Activated CD4-positive, alpha-beta T cell treated with anti-CD3 and anti-CD28 coated beads, Interleukin-2, amount 10 ng/mL, durations not matched to agents 7 days and 5 days (primary cell): ENCODE measurements around the gene DDAH1. TPM values are rescaled to one million over a fixed set of nuclear protein-coding genes. Genes with fewer than 3 reads are reported as not detected.

Experiments
- CTCF ChIA-PET: fragments of 350-600 bp; sonication (Branson Sonifier 250); formaldehyde crosslinking; loops from one replicate; lab custom pipeline; 2021; ENCODE audit warnings: antibody characterized with exemption; lab: Charles Lee
- POLR2A ChIA-PET: fragments of 350-600 bp; sonication (Branson Sonifier 250); formaldehyde crosslinking; loops from one replicate; lab custom pipeline; 2021; ENCODE audit warnings: antibody characterized with exemption; lab: Charles Lee
- DNase-seq: peaks from one replicate; pipeline ENCODE4 v3.0.0-alpha.2; 2020
- H3K27ac Mint-ChIP-seq: one replicate; pipeline ENCODE4 v1.8.0; 2021; ENCODE audit warnings: mild to moderate bottlenecking, moderate library complexity, mixed read lengths
- H3K27me3 Mint-ChIP-seq: one replicate; pipeline ENCODE4 v1.8.0; 2021; ENCODE audit warnings: mixed read lengths
- H3K36me3 Mint-ChIP-seq: one replicate; pipeline ENCODE4 v1.8.0; 2021; ENCODE audit warnings: low read depth, mixed read lengths
- H3K4me1 Mint-ChIP-seq: one replicate; pipeline ENCODE4 v1.8.0; 2021; ENCODE audit warnings: mixed read lengths
- H3K4me3 Mint-ChIP-seq: one replicate; pipeline ENCODE4 v1.8.0; 2021; ENCODE audit warnings: mild to moderate bottlenecking, moderate library complexity, mixed read lengths
- H3K9me3 Mint-ChIP-seq: one replicate; pipeline ENCODE4 v1.8.0; 2021; ENCODE audit warnings: mixed read lengths
- total RNA-seq, 2 experiments: library from RNA; stranded (reverse); gene quantifications; one replicate each; pipeline ENCODE4 v1.2.3, GENCODE V29; 2021

Gene DDAH1
- total RNA-seq, 2 experiments from 2014 or later, result not detected

- CTCF ChIA-PET, result no interaction called here
- POLR2A ChIA-PET, result no interaction called here
- Mint-ChIP-seq H3K9me3 (peaks cover 15% of the 10 kb centered on the region), H3K36me3 (peaks cover 4% of the 10 kb centered on the region), H3K4me3 (no peak overlapping the region), H3K4me1 (peaks cover 13% of the 10 kb centered on the region), H3K27ac (no peak overlapping the region), H3K27me3 (peaks cover 41% of the 10 kb centered on the region)
- no peak for DNase-seq
Observed at GRCh38 chr1:85333186-85333585, 131.8 kb downstream of the DDAH1 start.

- H3K4me1 Mint-ChIP-seq, result peaks cover 13% of the 10 kb centered on the region
- H3K27ac Mint-ChIP-seq, result no peak overlapping the region
- peaks cover 15% of the 10 kb centered on the region for H3K9me3 Mint-ChIP-seq
- no peak overlapping the region for H3K4me3 Mint-ChIP-seq
- peaks cover 4% of the 10 kb centered on the region for H3K36me3 Mint-ChIP-seq
- CTCF ChIA-PET, result no interaction called here
- POLR2A ChIA-PET, result no interaction called here
- H3K27me3 Mint-ChIP-seq, result peaks cover 39% of the 10 kb centered on the region
- no peak for DNase-seq
Observed at GRCh38 chr1:85332575-85332974, 132.4 kb downstream of the DDAH1 start.

GRCh38 chr1:85330711-85331290, 134.2 kb downstream of the DDAH1 start:
- POLR2A ChIA-PET, result no interaction called here
- Mint-ChIP-seq H3K36me3 (peaks cover 4% of the 10 kb centered on the region), H3K4me3 (no peak overlapping the region), H3K27ac (no peak overlapping the region), H3K9me3 (peaks cover 15% of the 10 kb centered on the region), H3K27me3 (peaks cover 43% of the 10 kb centered on the region), H3K4me1 (peaks cover 13% of the 10 kb centered on the region)
- DNase-seq, result no peak
- CTCF ChIA-PET, result no interaction called here

GRCh38 chr1:85330214-85330631, 134.7 kb downstream of the DDAH1 start:
- no peak overlapping the region for H3K4me3 Mint-ChIP-seq
- peaks cover 13% of the 10 kb centered on the region for H3K4me1 Mint-ChIP-seq
- POLR2A ChIA-PET, result no interaction called here
- H3K27me3 Mint-ChIP-seq, result peaks cover 49% of the 10 kb centered on the region
- H3K9me3 Mint-ChIP-seq, result peaks cover 15% of the 10 kb centered on the region
- no peak for DNase-seq
- peaks cover 4% of the 10 kb centered on the region for H3K36me3 Mint-ChIP-seq
- CTCF ChIA-PET, result no interaction called here
- no peak overlapping the region for H3K27ac Mint-ChIP-seq

DNA sequence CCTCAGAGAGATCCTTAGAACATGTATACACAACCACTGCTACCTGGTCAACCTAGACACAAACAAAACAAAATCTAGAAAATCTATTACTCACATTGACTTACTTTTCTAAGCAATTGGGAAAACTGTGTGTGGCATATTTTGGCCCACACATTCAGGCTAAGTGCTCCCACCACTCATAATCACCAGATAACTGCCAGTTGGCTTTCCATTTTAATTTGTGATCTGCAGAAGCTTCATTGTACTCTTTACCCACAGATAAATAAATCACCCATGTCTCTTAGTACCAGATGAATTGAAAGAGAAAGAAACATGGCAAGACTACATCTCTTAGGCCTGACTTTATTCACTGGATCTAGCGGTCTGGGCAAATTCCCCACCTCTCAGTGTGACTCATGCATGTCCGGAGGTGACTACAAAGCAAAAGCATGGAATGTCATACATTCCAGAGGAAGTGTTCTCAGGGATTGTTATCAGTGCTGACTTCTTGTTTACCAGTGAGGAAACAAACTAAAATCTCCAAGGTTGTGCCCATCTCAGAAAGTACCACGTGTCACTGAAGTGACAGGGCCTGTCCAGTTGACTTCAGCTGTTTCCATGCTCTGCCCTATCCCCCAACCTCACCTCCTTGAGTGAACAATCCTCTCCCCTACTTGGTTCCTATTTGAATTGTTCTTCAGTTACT, 136.1 kb downstream of the DDAH1 start:
- POLR2A ChIA-PET, result no interaction called here
- H3K27me3 Mint-ChIP-seq, result peaks cover 48% of the 10 kb centered on the region

DNA sequence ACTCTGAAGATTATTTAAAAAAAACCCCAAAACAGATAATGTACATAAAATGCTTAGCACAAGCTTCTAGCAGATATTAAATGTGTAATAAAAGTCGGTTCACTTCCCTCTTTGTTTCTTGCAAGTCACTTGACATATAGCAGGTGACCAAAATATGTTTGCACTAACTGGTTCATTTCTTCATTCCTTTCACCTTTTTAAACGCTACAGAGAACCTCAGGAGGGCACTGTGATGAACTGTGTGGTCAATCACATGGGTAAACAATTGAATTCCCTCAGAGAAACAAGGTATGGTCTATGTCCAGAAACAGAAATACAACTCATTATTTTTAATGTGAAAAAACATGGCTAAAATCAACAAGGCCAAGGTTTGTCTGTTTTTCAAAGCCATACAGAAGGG, 137.2 kb downstream of the DDAH1 start:
- CTCF ChIA-PET, result no interaction called here
- Mint-ChIP-seq H3K36me3 (no peaks in the 10 kb centered on the region), H3K4me3 (no peak overlapping the region), H3K4me1 (no peaks in the 10 kb centered on the region), H3K9me3 (no peaks in the 10 kb centered on the region), H3K27ac (no peak overlapping the region), H3K27me3 (peaks cover 46% of the 10 kb centered on the region)
- DNase-seq, result no peak
- POLR2A ChIA-PET, result no interaction called here

More for the DNA sequence above, 136.1 kb downstream of the DDAH1 start:
- H3K9me3 Mint-ChIP-seq, result peaks cover 9% of the 10 kb centered on the region
- no peak for DNase-seq
- peaks cover 1% of the 10 kb centered on the region for H3K4me1 Mint-ChIP-seq
- H3K36me3 Mint-ChIP-seq, result peaks cover 1% of the 10 kb centered on the region
- CTCF ChIA-PET, result interaction anchor here (0.8 kb wide), 1 partner anchor 20 kb away, joined by 3 read pairs; no protein-coding TSS in a partner anchor
- no peak overlapping the region for H3K27ac Mint-ChIP-seq
- no peak overlapping the region for H3K4me3 Mint-ChIP-seq

DNA sequence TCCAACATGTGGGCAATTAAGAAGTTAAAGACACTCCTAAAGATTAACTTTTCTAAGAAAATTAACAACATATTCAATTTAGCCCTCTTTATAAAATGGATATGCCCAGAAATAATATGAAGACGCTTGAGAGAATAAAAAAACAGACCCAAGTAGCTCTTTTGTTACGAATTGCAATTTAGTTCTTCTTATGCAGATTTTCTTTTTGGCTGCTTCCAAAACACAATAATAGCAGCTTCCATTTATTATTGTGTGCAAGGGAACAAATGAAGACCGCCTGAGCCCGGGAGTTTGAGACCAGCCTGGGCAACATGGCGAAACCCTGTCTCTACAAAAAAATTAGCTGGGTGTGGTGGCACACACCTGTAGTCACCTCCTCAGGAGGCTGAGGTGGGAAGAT, 138.1 kb downstream of the DDAH1 start:
- H3K27me3 Mint-ChIP-seq, result peaks cover 46% of the 10 kb centered on the region
- no peaks in the 10 kb centered on the region for H3K36me3 Mint-ChIP-seq
- no peak overlapping the region for H3K4me3 Mint-ChIP-seq
- H3K4me1 Mint-ChIP-seq, result no peaks in the 10 kb centered on the region
- no peak for DNase-seq
- H3K9me3 Mint-ChIP-seq, result no peaks in the 10 kb centered on the region
- ChIA-PET POLR2A (no interaction called here), CTCF (no interaction called here)
- H3K27ac Mint-ChIP-seq, result no peak overlapping the region

DNA sequence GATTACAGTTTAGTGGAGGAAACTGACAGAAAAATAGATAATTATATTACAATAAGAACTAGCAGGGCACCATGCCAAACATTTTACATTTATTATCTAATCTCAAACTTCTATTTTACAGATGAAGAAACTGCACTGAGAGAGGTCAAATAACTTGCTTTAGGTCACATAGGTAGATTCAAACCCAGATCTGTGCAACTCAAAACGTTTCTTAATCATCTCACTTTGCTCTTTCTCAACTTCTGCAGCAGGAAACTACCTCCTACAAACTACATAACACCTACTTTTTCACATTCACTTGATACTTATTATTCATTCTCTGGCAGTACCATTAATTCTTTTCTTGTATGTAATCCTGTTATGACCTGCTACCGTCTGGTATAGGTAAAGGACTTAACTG, 138.6 kb downstream of the DDAH1 start:
- no peaks in the 10 kb centered on the region for H3K9me3 Mint-ChIP-seq
- H3K4me1 Mint-ChIP-seq, result peaks cover 2% of the 10 kb centered on the region
- peaks cover 44% of the 10 kb centered on the region for H3K27me3 Mint-ChIP-seq
- no peaks in the 10 kb centered on the region for H3K36me3 Mint-ChIP-seq
- POLR2A ChIA-PET, result no interaction called here
- CTCF ChIA-PET, result no interaction called here
- no peak overlapping the region for H3K27ac Mint-ChIP-seq
- no peak for DNase-seq
- H3K4me3 Mint-ChIP-seq, result no peak overlapping the region

GRCh38 chr1:85325920-85326319, 139.0 kb downstream of the DDAH1 start:
- ChIA-PET POLR2A (no interaction called here), CTCF (no interaction called here)
- no peak for DNase-seq
- H3K4me3 Mint-ChIP-seq, result no peak overlapping the region
- no peak overlapping the region for H3K27ac Mint-ChIP-seq
- no peaks in the 10 kb centered on the region for H3K36me3 Mint-ChIP-seq
- peaks cover 47% of the 10 kb centered on the region for H3K27me3 Mint-ChIP-seq
- no peaks in the 10 kb centered on the region for H3K9me3 Mint-ChIP-seq
- peaks cover 4% of the 10 kb centered on the region for H3K4me1 Mint-ChIP-seq

DNA sequence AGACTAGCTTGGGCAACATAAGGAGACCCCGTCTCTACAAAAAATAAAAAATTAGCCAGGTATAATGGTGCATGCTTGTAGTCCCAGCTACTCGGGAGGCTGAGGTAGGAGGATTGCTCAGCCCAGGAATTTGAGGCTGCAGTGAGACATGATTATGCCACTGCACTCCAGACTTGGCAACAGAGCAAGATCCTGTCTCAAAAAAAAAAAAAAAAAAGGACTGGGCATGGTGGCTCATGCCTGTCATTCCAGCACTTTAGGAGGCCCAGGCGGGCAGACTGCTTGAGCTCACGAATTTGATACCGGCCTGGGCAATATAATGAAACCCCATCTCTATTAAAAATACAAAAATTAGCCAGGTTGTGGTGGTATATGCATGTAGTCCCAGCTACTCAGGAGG, 141.2 kb downstream of the DDAH1 start:
- POLR2A ChIA-PET, result no interaction called here
- no peak for DNase-seq
- H3K36me3 Mint-ChIP-seq, result no peaks in the 10 kb centered on the region
- H3K27ac Mint-ChIP-seq, result no peak overlapping the region
- no peak overlapping the region for H3K4me3 Mint-ChIP-seq
- H3K9me3 Mint-ChIP-seq, result no peaks in the 10 kb centered on the region
- H3K27me3 Mint-ChIP-seq, result peaks cover 53% of the 10 kb centered on the region
- CTCF ChIA-PET, result no interaction called here
- peaks cover 6% of the 10 kb centered on the region for H3K4me1 Mint-ChIP-seq

DNA sequence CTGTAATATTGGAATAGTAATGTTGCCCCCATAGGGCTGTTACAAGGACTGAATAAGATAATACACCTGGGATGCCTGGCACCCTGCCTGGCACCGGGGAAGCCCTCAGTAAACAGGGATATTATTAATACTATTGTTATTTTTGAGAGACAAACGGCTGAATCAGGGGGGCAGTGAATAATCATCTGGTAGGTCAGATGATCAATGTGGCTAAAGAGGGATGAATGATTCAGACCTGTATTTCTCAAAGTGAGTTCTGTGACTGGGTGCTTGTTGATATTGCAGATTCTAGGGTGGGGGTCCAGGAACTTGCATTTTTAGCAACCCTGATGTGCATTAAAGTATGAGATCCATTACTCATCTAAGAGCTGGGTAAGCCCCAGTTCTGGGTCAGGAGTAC, 142.3 kb downstream of the DDAH1 start:
- POLR2A ChIA-PET, result no interaction called here
- H3K9me3 Mint-ChIP-seq, result no peaks in the 10 kb centered on the region
- H3K4me3 Mint-ChIP-seq, result no peak overlapping the region
- H3K36me3 Mint-ChIP-seq, result no peaks in the 10 kb centered on the region
- peaks cover 60% of the 10 kb centered on the region for H3K27me3 Mint-ChIP-seq
- peaks cover 6% of the 10 kb centered on the region for H3K4me1 Mint-ChIP-seq
- CTCF ChIA-PET, result no interaction called here
- DNase-seq, result no peak
- no peak overlapping the region for H3K27ac Mint-ChIP-seq

DNA sequence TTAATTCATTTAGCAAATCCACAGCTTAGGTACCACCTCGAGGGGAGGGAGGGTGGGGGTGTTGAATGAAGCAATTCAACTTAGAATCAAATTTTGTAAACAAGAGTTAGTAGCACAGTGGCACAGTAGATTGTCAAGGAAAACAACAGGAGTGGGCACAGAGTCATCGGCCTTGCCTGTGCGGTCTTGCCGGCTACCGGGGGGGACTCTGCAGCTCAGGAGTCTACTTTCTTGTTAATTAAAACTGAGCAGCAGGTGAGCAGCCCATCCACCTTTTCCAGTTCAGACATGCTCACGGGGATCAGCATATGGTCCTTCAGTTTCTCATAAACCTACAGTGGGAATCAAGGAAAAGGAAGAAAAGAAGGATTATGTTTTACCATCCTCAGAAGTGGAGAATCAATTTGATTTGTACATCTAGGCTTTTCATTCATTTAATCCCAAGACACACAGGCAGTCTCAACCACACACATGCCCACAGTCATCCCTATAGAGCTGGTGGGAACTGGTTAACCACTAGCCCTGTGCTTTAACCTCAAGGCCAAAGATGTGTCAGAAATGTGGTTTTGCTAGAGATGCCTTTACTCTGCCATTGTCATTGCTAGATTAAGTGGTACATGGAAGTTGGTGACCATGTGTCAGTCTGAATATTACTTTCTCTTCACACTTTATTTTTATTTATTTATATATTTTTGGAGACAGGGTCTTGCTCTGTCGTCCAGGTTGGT, 143.6 kb downstream of the DDAH1 start:
- Mint-ChIP-seq H3K36me3 (no peaks in the 10 kb centered on the region), H3K9me3 (no peaks in the 10 kb centered on the region), H3K27me3 (peaks cover 61% of the 10 kb centered on the region), H3K4me1 (peaks cover 6% of the 10 kb centered on the region), H3K4me3 (no peak overlapping the region), H3K27ac (no peak overlapping the region)
- CTCF ChIA-PET, result no interaction called here
- DNase-seq, result peak; percentile 19
- POLR2A ChIA-PET, result no interaction called here

DNA sequence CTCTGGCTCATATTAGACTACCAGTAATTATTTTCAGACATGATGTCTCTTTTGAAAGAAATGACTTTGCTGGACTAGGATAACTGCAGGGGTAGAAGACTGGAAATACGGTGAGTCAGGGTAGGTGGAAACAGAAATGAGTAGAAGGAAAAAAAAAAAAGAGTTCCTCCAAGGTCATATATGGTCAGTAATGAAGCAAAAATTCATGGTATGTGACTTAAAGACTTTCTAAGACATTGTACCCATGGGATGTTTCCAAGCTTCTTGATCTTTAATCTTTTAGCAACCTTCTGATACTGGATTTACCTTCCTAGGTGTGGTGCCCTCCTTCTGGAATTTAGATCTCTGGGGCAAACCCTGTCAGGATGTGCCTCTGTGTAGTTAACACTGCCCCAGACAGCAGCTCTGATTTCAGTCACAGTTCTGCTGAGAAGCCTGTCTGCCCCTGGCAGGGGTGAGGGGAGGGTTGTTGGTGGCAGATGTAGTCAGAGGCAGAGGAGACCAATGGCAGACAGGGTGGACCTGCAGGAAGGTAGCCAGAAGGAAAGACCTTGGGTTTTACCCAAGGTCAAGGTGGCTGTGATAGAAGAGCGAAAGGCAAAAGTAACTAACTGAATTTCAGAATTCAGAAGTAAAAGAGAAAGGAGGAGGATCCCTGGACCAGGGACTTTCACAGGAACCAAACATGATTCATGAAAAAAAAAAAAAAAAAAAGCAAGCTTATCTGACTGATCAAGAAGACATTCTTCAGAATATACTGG, 144.4 kb downstream of the DDAH1 start:
- peaks cover 59% of the 10 kb centered on the region for H3K27me3 Mint-ChIP-seq
- no peak overlapping the region for H3K4me3 Mint-ChIP-seq
- CTCF ChIA-PET, result no interaction called here
- POLR2A ChIA-PET, result no interaction called here
- peaks cover 6% of the 10 kb centered on the region for H3K4me1 Mint-ChIP-seq
- H3K36me3 Mint-ChIP-seq, result no peaks in the 10 kb centered on the region
- H3K9me3 Mint-ChIP-seq, result no peaks in the 10 kb centered on the region
- no peak for DNase-seq
- no peak overlapping the region for H3K27ac Mint-ChIP-seq
